Neural crest cell (in vitro differentiated cells): Measurements from ENCODE around the gene TEN1. TPM values are rescaled to one million over a fixed set of nuclear protein-coding genes. Genes with fewer than 3 reads are reported as not detected.

Source experiments
- DNase-seq: peaks from one replicate; pipeline ENCODE4 v3.0.0; 2021; ENCODE audit warnings: low read depth, mixed read lengths, low spot score
- H3K27ac Mint-ChIP-seq: one replicate; pipeline ENCODE4 v1.8.0; 2021; ENCODE audit warnings: mild to moderate bottlenecking, mixed read lengths; ENCODE audit not compliant: unreplicated experiment
- H3K27me3 Mint-ChIP-seq: 2 replicates; pipeline ENCODE4 v1.8.0; 2021; ENCODE audit warnings: low read depth, mild to moderate bottlenecking, mixed read lengths
- H3K36me3 Mint-ChIP-seq: 2 replicates; pipeline ENCODE4 v1.8.0; 2021; ENCODE audit warnings: low read depth, mild to moderate bottlenecking, mixed read lengths
- H3K4me1 Mint-ChIP-seq: 2 replicates; pipeline ENCODE4 v1.8.0; 2021; ENCODE audit warnings: mixed read lengths
- H3K4me3 Mint-ChIP-seq: one replicate; pipeline ENCODE4 v1.8.0; 2021; ENCODE audit warnings: mild to moderate bottlenecking, mixed read lengths
- H3K9me3 Mint-ChIP-seq: 2 replicates; pipeline ENCODE4 v1.8.0; 2021; ENCODE audit warnings: mixed read lengths
- total RNA-seq: library from RNA; stranded (reverse); gene quantifications from 2 replicates; pipeline ENCODE4 v1.2.1, GENCODE V29; 2021
- TF ChIP-seq, protein P1 (sequence below): fragments of 200-600 bp; sonication (generic); conservative IDR thresholded peaks from 2 replicates; pipeline ENCODE4 v1.5.0; 2021; ENCODE audit warnings: antibody characterized with exemption, mild to moderate bottlenecking

Gene TEN1
- total RNA-seq, 1 donor from 2014 or later, result 10.1 TPM

DNA sequence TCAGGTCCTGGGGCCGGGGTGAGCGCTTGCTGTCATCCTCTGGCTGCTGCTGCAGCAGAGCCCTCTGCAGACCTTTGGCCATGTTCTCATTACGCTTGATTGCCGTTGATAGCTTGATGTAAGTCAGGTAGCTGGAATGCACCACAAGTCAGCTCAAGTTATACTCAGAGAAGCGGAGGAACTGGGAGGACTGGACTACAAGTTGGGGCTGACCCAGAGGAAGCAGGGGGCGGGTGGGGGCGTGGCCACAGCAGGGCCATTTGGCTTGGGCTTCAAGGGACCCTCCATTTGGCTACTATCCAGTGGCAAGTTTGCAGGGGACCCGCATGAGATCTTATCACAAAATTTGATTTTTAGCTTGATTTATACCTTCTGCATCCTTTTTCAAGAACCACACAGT is 67.0 kb downstream of the TEN1 start:
- H3K36me3 Mint-ChIP-seq, result peaks cover 31% of the 10 kb centered on the region
- no peaks in the 10 kb centered on the region for H3K9me3 Mint-ChIP-seq
- H3K4me1 Mint-ChIP-seq, result peaks cover 15% of the 10 kb centered on the region
- DNase-seq, result no peak
- TF ChIP-seq, protein P1, sequence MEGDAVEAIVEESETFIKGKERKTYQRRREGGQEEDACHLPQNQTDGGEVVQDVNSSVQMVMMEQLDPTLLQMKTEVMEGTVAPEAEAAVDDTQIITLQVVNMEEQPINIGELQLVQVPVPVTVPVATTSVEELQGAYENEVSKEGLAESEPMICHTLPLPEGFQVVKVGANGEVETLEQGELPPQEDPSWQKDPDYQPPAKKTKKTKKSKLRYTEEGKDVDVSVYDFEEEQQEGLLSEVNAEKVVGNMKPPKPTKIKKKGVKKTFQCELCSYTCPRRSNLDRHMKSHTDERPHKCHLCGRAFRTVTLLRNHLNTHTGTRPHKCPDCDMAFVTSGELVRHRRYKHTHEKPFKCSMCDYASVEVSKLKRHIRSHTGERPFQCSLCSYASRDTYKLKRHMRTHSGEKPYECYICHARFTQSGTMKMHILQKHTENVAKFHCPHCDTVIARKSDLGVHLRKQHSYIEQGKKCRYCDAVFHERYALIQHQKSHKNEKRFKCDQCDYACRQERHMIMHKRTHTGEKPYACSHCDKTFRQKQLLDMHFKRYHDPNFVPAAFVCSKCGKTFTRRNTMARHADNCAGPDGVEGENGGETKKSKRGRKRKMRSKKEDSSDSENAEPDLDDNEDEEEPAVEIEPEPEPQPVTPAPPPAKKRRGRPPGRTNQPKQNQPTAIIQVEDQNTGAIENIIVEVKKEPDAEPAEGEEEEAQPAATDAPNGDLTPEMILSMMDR, result no peak
- H3K4me3 Mint-ChIP-seq, result no peak overlapping the region
- no peaks in the 10 kb centered on the region for H3K27me3 Mint-ChIP-seq
- no peak overlapping the region for H3K27ac Mint-ChIP-seq

DNA sequence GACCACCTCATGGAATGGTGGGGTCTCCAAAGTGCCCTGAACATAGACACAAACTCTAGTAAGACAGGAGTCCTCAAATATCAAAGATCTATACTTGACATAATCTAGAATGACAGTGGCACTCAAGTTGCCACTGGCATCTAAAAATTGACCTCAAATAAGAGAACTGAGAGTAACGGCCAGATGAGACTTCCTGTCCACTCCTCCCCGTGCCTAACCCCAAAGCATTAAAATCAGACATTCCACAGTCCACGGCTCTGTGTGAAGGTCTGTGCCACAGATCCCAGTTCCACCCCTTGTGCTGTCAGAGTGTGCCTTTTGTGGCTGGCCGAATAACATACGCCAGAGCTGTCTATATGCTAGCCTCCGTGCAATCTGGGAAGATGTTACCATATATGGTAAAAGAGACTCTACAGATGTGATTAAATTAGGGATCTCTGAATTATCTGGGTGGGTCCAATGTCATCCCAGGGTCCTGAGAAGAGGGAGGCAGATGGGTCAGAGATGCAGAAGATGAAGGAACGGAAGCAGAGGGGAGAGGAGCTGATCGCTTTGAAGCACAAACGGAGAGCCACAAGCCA is 69.1 kb downstream of the TEN1 start:
- no peak overlapping the region for H3K4me3 Mint-ChIP-seq

DNA sequence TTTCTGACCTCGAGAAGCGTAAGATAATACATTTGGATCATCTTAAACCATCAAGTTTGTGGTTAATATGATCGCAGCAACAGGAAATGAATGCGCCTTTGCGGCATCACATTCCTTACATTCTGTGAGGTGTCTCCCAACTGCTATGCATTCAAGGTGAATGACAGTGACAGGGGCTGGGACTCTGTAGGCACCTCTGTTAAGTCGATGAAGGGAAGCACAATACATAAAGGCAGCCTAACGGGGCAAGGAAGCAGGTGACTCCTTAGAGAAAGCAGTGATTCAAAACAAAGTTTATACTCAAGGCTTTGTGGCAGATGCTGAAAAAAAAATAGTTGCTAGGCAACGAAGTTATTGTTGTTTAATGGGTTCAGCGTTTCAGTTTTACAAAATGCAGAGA is 69.7 kb downstream of the TEN1 start:
- Mint-ChIP-seq H3K27ac (no peak overlapping the region), H3K4me3 (no peak overlapping the region), H3K4me1 (peaks cover 15% of the 10 kb centered on the region), H3K36me3 (peaks cover 22% of the 10 kb centered on the region), H3K9me3 (no peaks in the 10 kb centered on the region), H3K27me3 (no peaks in the 10 kb centered on the region)
- DNase-seq, result no peak
- TF ChIP-seq, protein P1, result no peak

More for the DNA sequence above, 69.1 kb downstream of the TEN1 start:
- Mint-ChIP-seq H3K27ac (peak overlapping the region; percentile 24), H3K27me3 (no peaks in the 10 kb centered on the region), H3K4me1 (peaks cover 15% of the 10 kb centered on the region), H3K36me3 (peaks cover 27% of the 10 kb centered on the region), H3K9me3 (no peaks in the 10 kb centered on the region)
- DNase-seq, result no peak
- TF ChIP-seq, protein P1, result no peak

DNA sequence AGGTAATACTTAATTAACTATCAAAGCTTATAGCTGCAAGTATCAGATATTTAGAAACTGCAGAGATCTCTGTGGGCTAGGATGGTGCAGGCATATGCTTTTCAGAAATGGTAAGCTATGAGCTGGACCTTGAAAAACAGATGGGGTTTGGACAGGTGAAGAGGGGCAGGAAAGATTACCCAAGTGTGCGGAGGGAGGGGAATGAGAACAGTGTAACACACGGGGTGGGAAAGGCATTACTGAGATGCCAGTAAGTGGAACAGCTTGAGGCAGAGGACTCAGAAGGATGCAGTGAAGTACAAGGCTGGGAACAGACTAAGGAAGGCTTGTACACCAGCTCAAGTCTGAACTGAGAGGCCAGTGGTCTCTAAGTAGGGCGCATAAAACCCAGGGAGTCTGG is 70.2 kb downstream of the TEN1 start:
- Mint-ChIP-seq H3K27me3 (no peaks in the 10 kb centered on the region), H3K27ac (peak overlapping the region; percentile 85), H3K4me1 (peaks cover 15% of the 10 kb centered on the region), H3K4me3 (no peak overlapping the region), H3K9me3 (no peaks in the 10 kb centered on the region), H3K36me3 (peaks cover 19% of the 10 kb centered on the region)
- TF ChIP-seq, protein P1, result no peak
- no peak for DNase-seq

DNA sequence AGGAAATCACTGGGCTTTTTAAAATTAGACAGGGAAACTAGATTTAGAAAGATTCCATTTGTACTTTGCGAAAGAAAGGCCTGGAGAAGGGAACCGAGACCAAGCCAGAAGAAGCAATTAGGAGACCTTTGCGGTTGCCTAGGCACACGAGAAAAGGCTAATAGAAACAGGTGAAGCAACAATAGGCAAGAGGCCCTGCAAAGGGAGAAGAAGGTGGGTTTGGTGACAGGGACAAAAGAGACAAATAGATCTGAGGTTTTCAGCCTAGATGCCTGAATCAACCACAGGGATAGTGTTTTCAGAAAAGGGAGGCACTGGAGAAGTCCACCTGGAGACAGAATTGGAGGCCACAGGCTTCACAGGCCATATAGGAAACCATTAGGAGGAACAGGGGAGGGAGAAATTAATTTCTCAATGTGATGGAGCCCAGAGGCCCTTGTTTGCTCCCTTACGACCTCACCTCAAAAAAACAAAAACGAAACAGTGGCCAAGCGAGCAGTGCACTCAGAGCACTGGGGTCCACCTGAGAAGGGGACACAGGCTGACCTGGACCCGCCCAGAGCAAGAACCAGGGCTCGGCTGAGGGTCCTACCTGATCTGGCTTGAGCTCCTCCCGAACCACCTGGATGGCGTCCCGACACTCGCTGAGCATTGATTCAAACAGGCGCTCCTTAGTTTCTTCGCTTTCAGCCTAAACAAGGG is 70.9 kb downstream of the TEN1 start:
- no peak for DNase-seq
- peak overlapping the region; percentile 12 for H3K4me3 Mint-ChIP-seq
- H3K4me1 Mint-ChIP-seq, result peaks cover 15% of the 10 kb centered on the region
- H3K27ac Mint-ChIP-seq, result peak overlapping the region; percentile 85
- TF ChIP-seq, protein P1, result no peak
- no peaks in the 10 kb centered on the region for H3K27me3 Mint-ChIP-seq
- no peaks in the 10 kb centered on the region for H3K9me3 Mint-ChIP-seq
- H3K36me3 Mint-ChIP-seq, result peaks cover 16% of the 10 kb centered on the region

Other genes with a start within 250 kb of the TEN1 start
- 11.9 and 13.1 TPM in 2 replicates for gene GALK1, start 214.0 kb upstream of the TEN1 start, total RNA-seq
- 49.3 and 49.4 TPM in 2 replicates for gene UNK, start 194.4 kb upstream of the TEN1 start, total RNA-seq
- gene UNC13D, start 134.8 kb upstream of the TEN1 start, total RNA-seq, result 1.1 and 3.1 TPM in 2 replicates
- 49.3 and 53.3 TPM in 2 replicates for gene WBP2, start 123.9 kb upstream of the TEN1 start, total RNA-seq
- gene TRIM47, start 100.7 kb upstream of the TEN1 start, total RNA-seq, result 0.91 and 1.9 TPM in 2 replicates
- 23.3 and 27.4 TPM in 2 replicates for gene TRIM65, start 82.3 kb upstream of the TEN1 start, total RNA-seq
- gene MRPL38, start 74.4 kb upstream of the TEN1 start, total RNA-seq, result 111 and 115 TPM in 2 replicates
- gene FBF1, start 38.2 kb upstream of the TEN1 start, total RNA-seq, result 21.7 and 25.9 TPM in 2 replicates
- gene ACOX1, start 74 bp upstream of the TEN1 start, total RNA-seq, result 19.3 and 22.3 TPM in 2 replicates
- gene CDK3, start 21.6 kb downstream of the TEN1 start, total RNA-seq, result 7.9 and 9.4 TPM in 2 replicates
- not detected in 2 replicates for gene EVPL, start 48.1 kb downstream of the TEN1 start, total RNA-seq
- 87.9 and 91.6 TPM in 2 replicates for gene SRP68, start 93.3 kb downstream of the TEN1 start, total RNA-seq
- gene GALR2, start 95.5 kb downstream of the TEN1 start, total RNA-seq, result not detected in 2 replicates
- 0.19 TPM in 1 of 2 replicates, not detected in the other for gene ZACN, start 99.9 kb downstream of the TEN1 start, total RNA-seq
- 195 and 205 TPM in 2 replicates for gene EXOC7, start 124.5 kb downstream of the TEN1 start, total RNA-seq
- gene FOXJ1, start 162.0 kb downstream of the TEN1 start, total RNA-seq, result 4.3 and 4.5 TPM in 2 replicates